HG02884 (cell line): Measurements from ENCODE around the gene EIF3L.

Experiments used
- ATAC-seq: cut with Tn5 transposase; IDR thresholded peaks from one replicate; pipeline ENCODE4 v1.9.1; 2021; ENCODE audit warnings: mild to moderate bottlenecking, moderate library complexity; ENCODE audit not compliant: unreplicated experiment

EIF3L gene

DNA sequence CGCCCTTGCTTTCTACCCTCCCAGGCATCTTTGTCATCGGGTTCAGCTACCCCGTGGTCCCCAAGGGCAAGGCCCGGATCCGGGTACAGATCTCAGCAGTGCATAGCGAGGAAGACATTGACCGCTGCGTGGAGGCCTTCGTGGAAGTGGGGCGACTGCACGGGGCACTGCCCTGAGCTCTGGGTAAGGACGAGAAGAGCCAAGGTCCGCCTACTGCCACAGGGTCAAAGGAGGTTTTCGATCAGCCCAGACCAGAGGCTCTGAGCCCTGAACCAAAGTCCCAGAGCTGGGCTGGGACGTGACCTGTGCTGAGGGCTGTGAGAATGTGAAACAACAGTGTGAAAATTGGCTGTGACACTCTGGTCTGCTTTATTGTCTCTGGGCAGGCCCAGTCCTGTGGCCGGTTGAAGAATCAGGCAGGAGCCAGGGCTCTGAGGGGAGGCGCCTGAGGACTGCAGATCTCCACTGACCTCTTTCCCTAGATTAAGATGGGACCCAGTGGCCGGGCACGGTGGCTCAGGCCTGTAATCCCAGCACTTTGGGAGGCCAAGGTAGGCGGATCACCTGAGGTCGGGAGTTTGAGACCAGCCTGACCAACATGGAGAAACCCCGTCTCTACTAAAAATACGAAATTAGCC, 32.6 kb upstream of the EIF3L start:
- no peak for ATAC-seq

DNA sequence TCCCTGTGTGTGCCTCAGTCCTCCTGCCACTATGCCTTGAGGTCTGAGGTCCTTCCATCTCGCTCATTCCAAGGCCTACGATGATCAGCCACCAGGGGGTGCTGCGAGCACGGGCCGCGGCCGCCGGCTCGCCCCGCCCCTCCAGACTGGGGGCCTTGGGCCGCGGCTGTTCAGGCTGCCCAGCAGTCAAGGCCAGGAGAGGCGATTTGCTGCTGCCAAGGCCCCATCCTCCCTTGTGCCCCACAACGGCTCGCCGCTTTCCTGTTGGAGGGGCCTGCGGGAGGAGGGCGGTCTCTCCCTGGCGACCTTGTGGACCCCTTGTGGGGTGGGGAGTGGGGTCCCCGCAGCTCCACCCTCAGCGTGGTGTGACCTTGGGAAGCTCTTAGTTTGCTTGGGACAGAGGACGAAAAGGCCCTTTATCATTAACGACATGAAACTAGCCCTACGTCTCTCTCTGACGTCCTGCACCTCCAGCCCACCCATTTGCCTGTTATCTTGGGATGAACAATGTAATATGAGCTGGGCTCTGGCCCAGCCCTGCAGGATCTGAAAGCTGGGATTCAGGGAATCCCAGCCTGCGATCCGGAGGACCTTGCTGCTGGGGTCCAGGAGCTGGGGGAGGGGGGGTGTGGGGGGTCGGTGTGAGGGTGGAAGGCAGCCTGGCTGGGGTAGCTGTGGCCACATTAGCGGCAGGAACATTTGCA, 31.4 kb upstream of the EIF3L start:
- ATAC-seq: no peak

DNA sequence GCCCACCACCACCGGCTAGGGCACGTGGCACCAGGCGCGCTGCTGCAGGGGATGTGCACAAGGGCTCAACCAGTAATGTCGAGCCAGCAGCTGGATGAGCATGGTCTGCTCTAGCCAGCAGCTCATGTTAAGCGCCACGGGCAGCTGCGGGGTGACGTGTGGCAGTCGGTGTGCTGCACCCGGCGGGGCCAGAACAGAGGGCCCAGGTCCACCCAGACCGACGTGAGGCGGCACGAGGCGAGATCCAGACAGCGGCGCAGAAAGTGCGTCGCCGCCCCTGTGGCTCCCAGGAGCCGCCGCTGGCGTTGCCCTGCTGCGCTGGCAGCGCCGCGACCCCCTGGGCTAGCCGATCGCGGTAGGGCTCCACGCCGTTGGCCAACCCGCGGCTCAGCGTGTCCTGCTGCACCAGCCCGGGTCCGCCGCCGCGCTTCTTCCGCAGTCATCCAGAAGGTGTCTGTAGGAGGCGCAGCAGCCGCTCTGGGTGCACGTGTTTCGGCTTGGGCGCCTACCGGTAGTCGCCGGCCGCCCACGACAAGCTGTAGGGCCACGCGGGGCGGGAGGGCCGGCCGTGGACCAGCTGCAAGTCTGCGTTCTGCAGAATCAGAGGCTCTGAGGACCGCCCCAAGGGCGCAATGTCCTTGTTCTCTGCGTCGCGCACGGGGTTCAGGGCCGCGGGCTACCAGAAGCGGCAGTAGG, 30.7 kb upstream of the EIF3L start:
- ATAC-seq: no peak

DNA sequence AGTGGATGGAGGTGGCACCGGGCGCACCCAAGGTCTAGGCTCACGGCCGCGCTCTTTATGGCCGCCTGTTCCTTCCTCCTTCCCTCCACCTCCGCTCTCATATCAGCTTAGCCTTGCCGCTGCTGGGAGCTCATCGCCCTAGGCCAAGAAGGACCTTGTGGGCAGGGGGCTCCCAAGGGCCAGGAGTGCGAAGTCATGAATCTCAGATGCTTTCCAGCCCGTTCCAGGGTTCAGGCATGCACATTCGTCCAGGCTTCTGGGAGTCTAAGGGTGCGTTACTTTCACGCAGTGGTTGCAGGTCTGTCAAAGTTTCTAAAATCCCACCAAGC, 30.1 kb upstream of the EIF3L start:
- no peak for ATAC-seq

DNA sequence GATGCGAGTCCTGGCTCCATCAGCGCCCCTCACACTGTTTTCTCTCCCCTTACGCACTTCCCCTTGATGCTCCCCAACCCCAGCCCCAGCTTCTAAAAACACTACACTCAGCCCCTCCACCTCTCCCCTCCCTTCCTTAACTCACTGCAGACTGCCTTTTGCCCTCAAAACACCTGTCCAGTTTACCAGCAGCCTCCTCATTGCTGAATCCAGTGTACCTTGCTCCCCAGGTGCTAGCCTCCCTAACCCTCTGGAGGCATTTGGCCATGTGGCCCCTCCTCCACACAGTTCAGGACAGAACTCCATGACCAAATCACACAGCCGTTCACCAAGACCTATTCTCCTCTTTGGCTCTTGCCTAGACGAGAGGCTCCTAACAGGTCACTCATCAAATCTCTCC, 28.9 kb upstream of the EIF3L start:
- no peak for ATAC-seq

DNA sequence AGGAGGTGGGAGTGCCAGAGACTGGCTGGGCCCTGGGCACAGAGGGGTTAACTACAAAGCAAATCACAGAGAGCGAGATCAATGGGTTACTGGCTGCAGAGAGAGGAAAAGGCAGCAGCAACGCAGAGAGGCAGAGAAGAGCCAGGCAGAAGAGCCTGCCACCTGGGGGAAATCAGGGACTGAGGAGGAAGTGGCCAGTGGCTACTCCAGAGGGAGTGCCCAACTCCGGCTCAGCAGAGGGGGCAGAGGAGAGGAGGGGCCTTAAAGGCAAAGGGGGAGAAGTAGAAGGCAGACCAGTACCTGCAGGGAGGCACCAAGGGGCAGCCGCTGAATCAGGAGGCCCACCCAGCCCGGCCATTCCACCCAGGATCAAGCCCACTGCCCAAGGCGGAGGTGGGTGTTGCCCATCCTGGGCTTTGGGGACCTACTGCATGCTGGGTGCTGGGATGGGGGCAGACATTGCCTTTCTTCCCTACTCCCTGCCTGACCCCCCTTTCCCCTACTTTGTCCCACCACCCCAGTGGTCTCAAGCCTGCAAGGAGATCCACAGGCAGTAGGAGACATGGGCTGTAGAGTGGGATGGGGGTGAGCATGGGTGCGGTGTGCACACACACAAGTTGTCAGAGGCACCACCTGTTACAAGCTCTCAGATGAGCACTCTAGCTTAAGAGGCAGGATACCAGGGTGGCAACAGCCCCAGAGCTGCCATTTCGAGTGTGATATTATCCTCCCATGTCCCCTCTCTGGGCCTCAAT, 27.0 kb upstream of the EIF3L start:
- no peak for ATAC-seq

GRCh38 chr22:37823134-37823985, 25.9 kb upstream of the EIF3L start, which contains the start of gene GALR3:
GALR3 (plus strand) TSS chr22:37823382; CDS start chr22:37823407, 25 bp downstream.
- no peak for ATAC-seq

GRCh38 chr22:37824674-37825641, 24.3 kb upstream of the EIF3L start:
- ATAC-seq: no peak

GRCh38 chr22:37827056-37827455, 22.2 kb upstream of the EIF3L start:
- no peak for ATAC-seq

- no peak for ATAC-seq
These were observed 19.0 kb upstream of the EIF3L start for GRCh38 chr22:37830093-37830842.

DNA sequence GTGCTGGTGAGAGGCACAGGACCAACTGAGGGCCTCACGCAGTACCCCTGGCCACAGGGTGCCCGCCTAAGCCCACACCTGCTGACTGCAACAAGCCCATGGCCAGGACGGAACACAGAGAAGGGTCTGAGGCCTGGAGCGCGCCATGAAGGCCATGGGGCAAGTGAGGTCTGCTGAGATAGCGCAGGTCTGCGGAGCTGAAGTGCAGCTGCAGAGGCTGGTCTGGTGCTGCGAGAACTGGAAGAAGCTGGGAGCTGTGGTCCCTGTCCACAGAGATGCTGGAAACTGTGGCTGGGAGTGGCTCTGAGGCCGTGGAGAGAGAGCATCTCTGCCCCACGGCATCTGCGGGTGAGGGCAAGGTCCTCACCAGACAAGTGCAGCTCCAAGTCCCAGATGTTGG, 17.7 kb upstream of the EIF3L start:
- ATAC-seq: no peak

- no peak for ATAC-seq
These were observed 17.0 kb upstream of the EIF3L start for GRCh38 chr22:37832022-37832857.

DNA sequence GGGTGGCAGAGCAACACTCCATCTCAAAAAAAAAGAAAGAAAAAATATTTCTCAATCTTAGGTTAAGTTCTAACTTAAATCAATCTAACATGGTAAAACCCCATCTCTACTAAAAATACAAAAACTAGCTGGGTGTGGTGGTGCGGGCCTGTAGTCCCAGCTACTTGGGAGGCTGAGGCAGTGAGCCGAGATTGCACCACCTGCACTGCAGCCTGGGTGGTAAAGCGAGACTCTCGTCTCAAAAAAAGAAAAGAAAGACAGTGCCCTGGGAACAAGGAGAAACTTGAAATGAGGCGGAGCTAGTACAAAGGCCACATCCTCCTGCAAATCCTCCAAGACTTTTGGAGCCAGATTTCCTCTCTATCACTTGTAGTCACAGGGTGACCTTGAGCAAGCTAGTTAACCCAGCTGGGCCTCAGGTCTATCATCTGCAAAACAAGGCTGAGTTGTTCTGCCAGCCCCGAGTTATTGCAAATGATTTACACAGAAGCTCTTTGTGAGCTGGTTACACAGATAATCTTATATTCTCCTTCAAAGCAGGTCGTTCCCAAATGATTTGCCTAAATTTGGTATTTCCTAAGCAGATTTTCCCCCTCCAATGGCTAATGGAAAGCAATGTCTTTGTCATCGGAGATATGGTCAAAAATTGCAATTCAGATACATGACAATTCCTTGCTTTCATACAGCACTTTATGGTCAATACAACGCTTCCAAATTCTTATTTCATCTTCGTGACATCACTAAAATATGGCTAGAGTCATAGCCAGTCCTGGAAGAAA, 7.0 kb upstream of the EIF3L start:
- ATAC-seq: no peak

- peak; percentile 34 for ATAC-seq
These were observed 5.5 kb upstream of the EIF3L start for GRCh38 chr22:37843741-37844089.

DNA sequence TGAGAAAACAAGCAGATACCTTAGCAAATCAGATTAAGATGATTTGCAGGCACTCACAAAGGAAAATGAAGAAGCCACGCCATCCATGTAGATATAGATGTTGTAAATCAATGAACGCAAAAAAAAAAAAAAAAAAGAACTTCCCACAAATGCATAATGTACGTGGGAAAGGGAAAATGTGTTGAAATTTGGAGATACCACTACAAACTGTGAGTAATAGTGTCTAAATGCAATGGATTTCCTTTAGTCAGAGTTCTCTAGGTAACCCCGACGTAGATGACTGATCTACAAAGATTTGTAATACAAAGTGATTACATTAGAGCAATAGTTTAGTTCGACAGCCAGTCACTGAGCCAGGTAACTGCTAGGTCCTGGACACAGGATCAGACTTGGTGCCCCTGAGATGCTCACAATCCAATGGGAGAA, 4.3 kb upstream of the EIF3L start:
- no peak for ATAC-seq

DNA sequence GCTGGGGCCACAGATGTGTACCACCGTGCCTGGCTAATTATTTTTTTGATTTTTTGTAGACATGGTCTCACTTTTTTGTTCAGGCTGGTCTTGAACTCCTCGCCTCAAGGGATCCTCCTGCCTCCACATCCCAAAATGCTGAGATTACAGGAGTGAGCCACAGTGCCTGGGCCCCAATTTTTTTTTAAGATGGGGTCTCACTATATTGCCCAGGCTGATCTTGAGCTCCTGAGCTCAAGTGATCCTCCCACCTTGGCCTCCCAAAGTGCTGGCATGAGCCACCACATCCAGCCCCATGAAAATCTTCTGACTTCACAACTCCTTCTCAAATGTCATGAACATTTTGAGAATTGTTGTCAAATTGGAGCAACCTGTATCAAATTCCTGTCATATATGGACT, 2.8 kb upstream of the EIF3L start:
- ATAC-seq: no peak

DNA sequence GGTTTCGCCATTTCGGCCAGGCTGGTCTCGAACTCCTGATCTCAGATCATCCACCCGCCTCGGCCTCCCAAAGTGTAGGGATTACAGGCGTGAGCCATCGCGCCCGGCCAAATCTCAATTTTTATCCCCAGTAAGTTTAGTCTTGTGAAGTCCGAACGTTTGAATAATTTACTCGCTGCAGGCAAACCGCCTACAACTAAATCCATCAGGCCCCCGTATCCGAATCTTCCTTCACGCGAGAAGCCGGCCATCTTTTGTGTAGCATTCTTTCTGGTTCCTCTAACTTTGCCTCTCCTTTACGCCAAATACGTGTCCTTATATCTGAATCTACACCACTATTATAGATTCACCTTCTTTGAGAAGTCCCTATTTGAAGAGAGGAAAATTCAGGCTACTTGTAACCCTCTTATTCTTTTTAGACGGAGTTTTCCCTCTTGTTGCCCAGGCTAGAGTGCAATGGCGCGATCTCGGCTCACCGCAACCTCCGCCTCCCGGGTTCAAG, 581 bp upstream of the EIF3L start:
- ATAC-seq: no peak
